HepG2 (cell line): ENCODE data around the gene NOXO1. TPM values are rescaled to one million over a fixed set of nuclear protein-coding genes. Genes with fewer than 3 reads are reported as not detected.

Experiments used
- ATAD3A ChIP-seq: sonication (generic); formaldehyde crosslinking; IDR thresholded peaks from 2 replicates; pipeline ENCODE4 v1.4.0; 2020; ENCODE audit warnings: missing genetic modification reagents
- DRAP1 ChIP-seq: IDR thresholded peaks from 2 replicates; pipeline ENCODE4 v1.6.1; 2016; ENCODE audit warnings: missing genetic modification reagents, missing compliant biosample characterization
- ELF3 ChIP-seq: IDR thresholded peaks from 2 replicates; pipeline ENCODE4 v1.6.1; 2016; ENCODE audit warnings: missing genetic modification reagents, missing compliant biosample characterization
- FOXC1 ChIP-seq: sonication (generic); formaldehyde crosslinking; IDR thresholded peaks from 2 replicates; pipeline ENCODE4 v1.8.0; 2022; ENCODE audit warnings: mild to moderate bottlenecking, missing genetic modification reagents, borderline replicate concordance
- GABPB1 ChIP-seq: IDR thresholded peaks from 2 replicates; pipeline ENCODE4 v1.6.1; 2016; ENCODE audit warnings: mild to moderate bottlenecking, missing genetic modification reagents, moderate library complexity, missing compliant biosample characterization
- MAF1 ChIP-seq: sonication (generic); formaldehyde crosslinking; IDR thresholded peaks from 2 replicates; pipeline ENCODE4 v1.5.0; 2020; ENCODE audit warnings: missing genetic modification reagents, borderline replicate concordance
- NFIC ChIP-seq: IDR thresholded peaks from 2 replicates; pipeline ENCODE4 v1.6.1; 2012; ENCODE audit warnings: mild to moderate bottlenecking, low read length, inconsistent platforms
- NRL ChIP-seq: sonication (generic); formaldehyde crosslinking; IDR thresholded peaks from 2 replicates; pipeline ENCODE4 v1.5.0; 2020; ENCODE audit warnings: missing genetic modification reagents, mild to moderate bottlenecking, moderate library complexity, borderline replicate concordance
- PCBP2 ChIP-seq: fragments of 200-400 bp; formaldehyde crosslinking; optimal IDR thresholded peaks from 2 replicates; pipeline ENCODE3; 2018; ENCODE audit warnings: low read length, low read depth; ENCODE audit not compliant: poor library complexity, severe bottlenecking
- PITX1 ChIP-seq: sonication (generic); formaldehyde crosslinking; IDR thresholded peaks from 2 replicates; pipeline ENCODE4 v1.5.1; 2020; ENCODE audit warnings: mild to moderate bottlenecking, missing genetic modification reagents
- PREB ChIP-seq: sonication (generic); formaldehyde crosslinking; IDR thresholded peaks from 2 replicates; pipeline ENCODE4 v1.4.0; 2020; ENCODE audit warnings: missing genetic modification reagents
- PRMT3 ChIP-seq: sonication (generic); formaldehyde crosslinking; IDR thresholded peaks from 2 replicates; pipeline ENCODE4 v1.8.1; 2022; ENCODE audit warnings: low read depth, mild to moderate bottlenecking, moderate library complexity, missing genetic modification reagents, borderline replicate concordance
- RFX1 ChIP-seq: fragments of 450-650 bp; IDR thresholded peaks from 2 replicates; pipeline ENCODE4 v1.6.1; 2017
- SOX13 ChIP-seq, 3 experiments: fragments of 450-650 bp in 1 of 3; sonication (generic) in 1 of 3; formaldehyde crosslinking in 1 of 3; IDR thresholded peaks in 2 of 3; conservative IDR thresholded peaks in 1 of 3; 2 replicates each; pipeline versions ENCODE4 v1.5.0 to v1.6.1; 2016 to 2020; ENCODE audit warnings: antibody characterized with exemption in 1 of 3, mild to moderate bottlenecking in 1 of 3, missing compliant biosample characterization in 1 of 3, missing genetic modification reagents in 1 of 3, moderate library complexity in 1 of 3
- TFDP2 ChIP-seq: sonication (generic); formaldehyde crosslinking; IDR thresholded peaks from 2 replicates; pipeline ENCODE4 v1.4.0; 2020; ENCODE audit warnings: missing genetic modification reagents
- TP53 ChIP-seq: sonication (generic); formaldehyde crosslinking; conservative IDR thresholded peaks from 2 replicates; pipeline ENCODE4 v1.4.0; 2020; ENCODE audit warnings: missing genetic modification reagents
- ZBTB49 ChIP-seq: sonication (generic); formaldehyde crosslinking; IDR thresholded peaks from 2 replicates; pipeline ENCODE4 v1.4.0; 2020; ENCODE audit warnings: missing genetic modification reagents, borderline replicate concordance
- ZMYM2 ChIP-seq: sonication (generic); formaldehyde crosslinking; IDR thresholded peaks from 2 replicates; pipeline ENCODE4 v1.8.0; 2022; ENCODE audit warnings: mild to moderate bottlenecking, missing genetic modification reagents
- ZNF33A ChIP-seq: sonication (generic); formaldehyde crosslinking; IDR thresholded peaks from 2 replicates; pipeline ENCODE4 v1.5.1; 2020; ENCODE audit warnings: missing genetic modification reagents, mild to moderate bottlenecking, moderate library complexity, borderline replicate concordance
- ZNF484 ChIP-seq: sonication (generic); formaldehyde crosslinking; IDR thresholded peaks from 2 replicates; pipeline ENCODE4 v1.5.1; 2020; ENCODE audit warnings: mild to moderate bottlenecking, low read depth, missing genetic modification reagents, borderline replicate concordance
- ZNF720 ChIP-seq: sonication (generic); formaldehyde crosslinking; IDR thresholded peaks from 2 replicates; pipeline ENCODE4 v1.4.0; 2020; ENCODE audit warnings: missing genetic modification reagents
- ZSCAN22 ChIP-seq: sonication (generic); formaldehyde crosslinking; IDR thresholded peaks from 2 replicates; pipeline ENCODE4 v1.4.0; 2020; ENCODE audit warnings: mild to moderate bottlenecking, missing genetic modification reagents
- polyA plus RNA-seq, 8 experiments: library from polyadenylated mRNA; depleted of rRNA in 3 of 8; stranded (reverse) in 7 of 8; unstranded in 1 of 8; fragments of >200 nt; fragmentation: Illumina TruSeq in 4 of 8; extraction: Trizol in 4 of 8; gene quantifications; 2 replicates each; pipeline versions ENCODE4 v1.2.1 to v1.2.3, GENCODE V29; 2011 to 2016; ENCODE audit warnings: low read depth in 4 of 8, missing spikeins in 1 of 8, mixed read lengths in 1 of 8; ENCODE audit not compliant: insufficient read depth in 1 of 8
- total RNA-seq, 5 experiments: library from RNA; depleted of rRNA; stranded (reverse); fragments of >200 nt; fragmentation: Illumina TruSeq; extraction: Trizol; gene quantifications; 2 replicates each; pipeline ENCODE4 v1.2.3, GENCODE V29; 2016; ENCODE audit warnings: low read depth in 1 of 5
- TF ChIP-seq, protein P1 (sequence below): sonication (generic); formaldehyde crosslinking; IDR thresholded peaks from 2 replicates; pipeline ENCODE4 v1.5.1; 2020; ENCODE audit warnings: mild to moderate bottlenecking, moderate library complexity, missing genetic modification reagents

NOXO1 gene
- total and polyA plus RNA-seq, 2 of the 13 experiments (the other 11 are each of a cell fraction or from before 2014, with no cell fraction given) = 0.69 to 1.4 TPM

DNA sequence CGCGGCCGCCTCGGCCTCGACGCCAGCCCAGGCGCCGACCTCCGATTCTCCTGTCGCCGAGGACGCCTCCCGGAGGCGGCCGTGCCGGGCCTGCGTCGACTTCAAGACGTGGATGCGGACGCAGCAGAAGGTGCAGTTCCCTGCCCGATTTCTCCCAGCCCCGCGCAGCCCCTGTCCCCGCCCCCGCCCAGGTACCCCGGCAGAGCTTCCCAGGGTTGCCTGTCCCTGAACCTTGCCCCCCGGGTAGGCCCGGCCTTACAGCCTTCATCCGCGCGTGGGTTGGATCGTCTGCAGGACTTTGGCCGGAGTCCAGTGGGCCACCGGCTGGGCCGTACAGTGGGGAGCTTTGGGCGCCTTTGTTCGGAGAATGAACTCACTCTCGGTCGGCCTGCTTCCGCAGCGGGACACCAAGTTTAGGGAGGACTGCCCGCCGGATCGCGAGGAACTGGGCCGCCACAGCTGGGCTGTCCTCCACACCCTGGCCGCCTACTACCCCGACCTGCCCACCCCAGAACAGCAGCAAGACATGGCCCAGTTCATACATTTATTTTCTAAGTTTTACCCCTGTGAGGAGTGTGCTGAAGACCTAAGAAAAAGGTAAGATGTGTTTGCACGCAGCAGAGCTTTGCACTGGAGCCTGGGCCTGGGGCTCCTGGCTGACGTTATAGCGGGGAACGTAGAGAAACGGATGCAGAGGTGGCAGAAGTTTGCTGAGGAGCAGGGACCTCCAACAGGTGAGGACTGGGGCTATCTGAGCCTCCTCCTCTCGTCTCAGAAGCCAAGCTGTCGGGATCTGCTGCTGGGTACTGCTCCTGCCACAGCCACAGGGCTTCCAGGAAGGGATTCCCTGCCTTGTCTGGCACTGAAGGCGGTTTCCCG lies 3.3 kb upstream of the NOXO1 start (continued):
- no peak for TF ChIP-seq ZBTB49 (CRISPR knock-in tag)
- no peak for TF ChIP-seq PRMT3 (CRISPR knock-in tag)
- no peak for TF ChIP-seq ZSCAN22 (CRISPR knock-in tag)
- no peak for TF ChIP-seq MAF1 (CRISPR knock-in tag)
- no peak for TF ChIP-seq ZNF33A (CRISPR knock-in tag)
- TF ChIP-seq TFDP2 = no peak
- TF ChIP-seq ZMYM2 (CRISPR knock-in tag) = no peak; the same call in 1 of the 2 replicates
- TF ChIP-seq ZNF720 (CRISPR knock-in tag) = no peak
- peak; percentile 54; the same call in 1 of the 2 replicates for TF ChIP-seq FOXC1 (CRISPR knock-in tag)
- TF ChIP-seq ZNF484 = no peak
- TF ChIP-seq RFX1 = no peak
- no peak for TF ChIP-seq PITX1 (CRISPR knock-in tag)
- TF ChIP-seq, protein P1, sequence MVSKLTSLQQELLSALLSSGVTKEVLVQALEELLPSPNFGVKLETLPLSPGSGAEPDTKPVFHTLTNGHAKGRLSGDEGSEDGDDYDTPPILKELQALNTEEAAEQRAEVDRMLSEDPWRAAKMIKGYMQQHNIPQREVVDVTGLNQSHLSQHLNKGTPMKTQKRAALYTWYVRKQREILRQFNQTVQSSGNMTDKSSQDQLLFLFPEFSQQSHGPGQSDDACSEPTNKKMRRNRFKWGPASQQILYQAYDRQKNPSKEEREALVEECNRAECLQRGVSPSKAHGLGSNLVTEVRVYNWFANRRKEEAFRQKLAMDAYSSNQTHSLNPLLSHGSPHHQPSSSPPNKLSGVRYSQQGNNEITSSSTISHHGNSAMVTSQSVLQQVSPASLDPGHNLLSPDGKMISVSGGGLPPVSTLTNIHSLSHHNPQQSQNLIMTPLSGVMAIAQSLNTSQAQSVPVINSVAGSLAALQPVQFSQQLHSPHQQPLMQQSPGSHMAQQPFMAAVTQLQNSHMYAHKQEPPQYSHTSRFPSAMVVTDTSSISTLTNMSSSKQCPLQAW (CRISPR knock-in tag) = no peak
- TF ChIP-seq ELF3 (CRISPR knock-in tag) = no peak
- TF ChIP-seq TP53 (CRISPR knock-in tag) = no peak
- no peak for TF ChIP-seq NFIC
- peak; percentile 30 for TF ChIP-seq GABPB1 (CRISPR knock-in tag)
- TF ChIP-seq ATAD3A = no peak
- TF ChIP-seq SOX13 (IDR thresholded peaks at IDR 0.05) = no peak
- TF ChIP-seq SOX13 (CRISPR knock-in tag; conservative IDR thresholded peaks at IDR 0.05 in 1 of 2, IDR thresholded peaks at IDR 0.05 in 1 of 2) = no peak
- TF ChIP-seq PCBP2 = no peak
- TF ChIP-seq DRAP1 (CRISPR knock-in tag) = no peak
- no peak; the same call in 1 of the 2 replicates for TF ChIP-seq NRL (CRISPR knock-in tag)
- no peak for TF ChIP-seq PREB (CRISPR knock-in tag)
